Stimulated activated naive CD8-positive, alpha-beta T cell treated with anti-CD3 and anti-CD28 coated beads, Interleukin-15, Interleukin-2, amounts not matched to agents 100 ng/mL and 50 ng/mL, for 24 hours (primary cell): ENCODE measurements around the gene LMBR1.
"Not testable (repeated sequence)": the region's sequence is repeated elsewhere in the genome, so short reads cannot be mapped to it uniquely, and the experiment has no call there.

Experiments
- H3K27ac Mint-ChIP-seq: one replicate; pipeline ENCODE4 v1.8.0; 2021; ENCODE audit warnings: mild to moderate bottlenecking, mixed read lengths
- H3K27me3 Mint-ChIP-seq: one replicate; pipeline ENCODE4 v1.8.0; 2021; ENCODE audit warnings: mixed read lengths
- H3K36me3 Mint-ChIP-seq: one replicate; pipeline ENCODE4 v1.8.0; 2021; ENCODE audit warnings: low read depth, mixed read lengths
- H3K4me1 Mint-ChIP-seq: one replicate; pipeline ENCODE4 v1.8.0; 2021; ENCODE audit warnings: low read depth, mixed read lengths
- H3K4me3 Mint-ChIP-seq: one replicate; pipeline ENCODE4 v1.8.0; 2021; ENCODE audit warnings: mild to moderate bottlenecking, mixed read lengths
- H3K9me3 Mint-ChIP-seq: one replicate; pipeline ENCODE4 v1.8.0; 2021; ENCODE audit warnings: mixed read lengths

LMBR1 gene

GRCh38 chr7:156751319-156751718 lies 141.7 kb downstream of the LMBR1 start:
- Mint-ChIP-seq H3K27ac (no peak overlapping the region), H3K4me1 (peaks cover 17% of the 10 kb centered on the region), H3K9me3 (no peaks in the 10 kb centered on the region), H3K36me3 (peaks cover 42% of the 10 kb centered on the region), H3K27me3 (no peaks in the 10 kb centered on the region), H3K4me3 (peak overlapping the region; percentile 17)

DNA sequence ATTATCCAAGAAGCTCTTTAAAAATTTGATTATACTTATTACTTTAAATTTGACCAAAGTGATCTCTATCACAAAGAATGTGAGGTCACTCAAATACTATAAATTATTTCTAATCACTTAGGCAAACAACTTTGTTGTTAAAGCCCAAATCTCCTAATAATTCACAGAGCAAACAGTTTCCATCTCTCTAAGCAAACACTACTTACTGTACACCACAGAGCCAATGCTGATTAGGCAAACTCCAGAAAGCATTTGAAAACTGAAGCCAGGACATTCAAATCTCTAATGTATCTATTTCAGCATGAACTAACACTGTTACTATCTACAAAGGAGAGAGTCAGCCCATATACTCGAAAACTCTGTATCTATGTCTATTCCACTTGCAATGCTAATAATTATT lies 145.3 kb downstream of the LMBR1 start:
- Mint-ChIP-seq H3K27ac (no peak overlapping the region), H3K4me1 (peaks cover 7% of the 10 kb centered on the region), H3K4me3 (no peak overlapping the region), H3K36me3 (peaks cover 50% of the 10 kb centered on the region), H3K9me3 (no peaks in the 10 kb centered on the region), H3K27me3 (no peaks in the 10 kb centered on the region)

DNA sequence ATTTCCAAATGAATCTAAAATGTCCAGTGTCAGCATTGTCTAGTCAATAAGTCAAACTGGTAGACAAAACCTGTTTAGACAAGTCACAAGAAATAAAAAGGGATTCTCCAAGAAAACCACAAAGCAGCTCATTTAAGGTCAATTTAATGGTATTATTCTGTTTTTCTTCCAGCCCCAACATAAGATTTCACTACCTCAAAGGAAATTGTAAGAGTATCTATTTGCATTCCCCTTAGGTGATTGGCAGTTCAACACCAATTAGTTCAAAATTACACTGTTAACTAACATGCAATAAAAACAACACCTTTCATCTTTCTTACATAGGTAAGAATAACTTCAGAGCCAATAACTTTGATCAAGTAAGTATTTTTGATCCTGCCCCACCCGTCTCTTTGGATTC lies 146.1 kb downstream of the LMBR1 start:
- Mint-ChIP-seq H3K9me3 (peaks cover 1% of the 10 kb centered on the region), H3K27ac (no peak overlapping the region), H3K27me3 (no peaks in the 10 kb centered on the region), H3K36me3 (peaks cover 57% of the 10 kb centered on the region), H3K4me3 (no peak overlapping the region), H3K4me1 (peaks cover 7% of the 10 kb centered on the region)

- no peaks in the 10 kb centered on the region for H3K27me3 Mint-ChIP-seq
- peaks cover 36% of the 10 kb centered on the region for H3K9me3 Mint-ChIP-seq
- peaks cover 71% of the 10 kb centered on the region for H3K36me3 Mint-ChIP-seq
- no peaks in the 10 kb centered on the region for H3K4me1 Mint-ChIP-seq
- no peak overlapping the region for H3K4me3 Mint-ChIP-seq
- H3K27ac Mint-ChIP-seq = no peak overlapping the region
These were observed 153.4 kb downstream of the LMBR1 start for GRCh38 chr7:156739596-156739995.

DNA sequence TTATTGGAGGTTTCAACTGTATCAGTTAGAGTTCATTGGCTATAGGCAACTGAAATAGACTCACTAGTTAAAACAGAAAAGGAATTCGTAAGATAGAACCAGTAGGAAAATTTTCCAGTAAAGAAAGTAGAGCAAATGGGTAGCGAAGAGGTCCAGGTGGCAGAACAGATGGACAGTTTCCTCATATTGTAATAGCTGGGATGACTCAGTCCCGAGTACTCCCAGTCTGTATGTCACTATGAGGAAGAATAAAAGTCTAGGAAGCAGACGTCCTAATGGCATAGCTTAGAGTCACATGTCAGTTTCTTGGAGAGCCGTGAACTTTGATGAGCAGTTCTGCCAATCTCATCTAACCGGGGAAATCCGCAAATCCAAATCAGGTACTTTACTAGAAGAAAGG lies 157.1 kb downstream of the LMBR1 start:
- H3K36me3 Mint-ChIP-seq = peaks cover 75% of the 10 kb centered on the region
- H3K4me1 Mint-ChIP-seq = no peaks in the 10 kb centered on the region
- no peaks in the 10 kb centered on the region for H3K27me3 Mint-ChIP-seq
- H3K9me3 Mint-ChIP-seq = peaks cover 38% of the 10 kb centered on the region
- no peak overlapping the region for H3K4me3 Mint-ChIP-seq
- H3K27ac Mint-ChIP-seq = no peak overlapping the region

DNA sequence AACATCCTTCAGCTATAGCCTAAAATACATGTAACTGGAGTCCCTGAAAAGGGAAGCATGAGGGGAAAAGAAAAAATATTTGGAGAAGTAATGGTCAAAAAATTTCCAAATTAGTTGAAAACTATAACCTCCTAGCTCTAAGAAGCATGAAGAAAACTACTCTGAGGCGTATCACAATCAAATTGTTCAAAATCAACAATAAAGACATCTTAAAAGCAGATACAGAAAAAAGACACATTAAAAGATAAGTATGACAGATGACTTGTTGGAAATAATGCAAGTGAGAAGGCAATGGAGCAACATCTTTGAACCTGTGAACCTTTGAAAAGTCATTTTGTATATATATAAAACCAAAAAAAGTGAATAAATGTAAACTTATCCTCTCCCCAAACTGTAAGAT lies 159.3 kb downstream of the LMBR1 start:
- Mint-ChIP-seq H3K4me1 (no peaks in the 10 kb centered on the region), H3K4me3 (no peak overlapping the region), H3K27me3 (no peaks in the 10 kb centered on the region), H3K27ac (no peak overlapping the region), H3K36me3 (peaks cover 78% of the 10 kb centered on the region), H3K9me3 (peaks cover 35% of the 10 kb centered on the region)

DNA sequence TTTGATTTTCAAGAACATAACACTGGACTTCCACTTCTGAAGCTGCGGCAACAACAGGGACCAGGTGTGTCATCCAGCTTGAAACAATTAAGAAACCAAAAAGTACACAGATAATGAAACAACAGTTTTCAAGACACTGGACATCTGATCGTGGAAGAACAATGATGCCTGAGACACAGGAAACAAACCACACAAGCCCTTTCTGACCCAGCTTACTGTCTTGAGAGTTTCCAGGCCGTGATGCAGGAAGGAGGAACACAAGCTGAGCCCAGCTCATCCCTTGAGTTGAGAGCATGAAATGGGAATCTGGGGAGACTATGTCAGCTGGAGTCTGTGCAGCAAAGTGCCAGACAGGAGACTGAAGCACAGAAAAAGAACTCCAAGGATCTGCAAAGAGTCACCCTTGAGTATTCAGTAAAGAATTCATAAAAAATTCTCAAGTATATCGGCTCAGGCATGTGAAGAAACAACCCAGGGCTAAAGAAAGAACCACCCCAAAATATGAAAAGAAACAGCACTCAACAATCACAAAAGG lies 160.8 kb downstream of the LMBR1 start:
- Mint-ChIP-seq H3K36me3 (peaks cover 73% of the 10 kb centered on the region), H3K27me3 (no peaks in the 10 kb centered on the region)

GRCh38 chr7:156731651-156732050 lies 161.3 kb downstream of the LMBR1 start:
- H3K4me1 Mint-ChIP-seq = no peaks in the 10 kb centered on the region
- H3K36me3 Mint-ChIP-seq = peaks cover 68% of the 10 kb centered on the region
- no peak overlapping the region for H3K4me3 Mint-ChIP-seq
- peaks cover 25% of the 10 kb centered on the region for H3K9me3 Mint-ChIP-seq
- no peaks in the 10 kb centered on the region for H3K27me3 Mint-ChIP-seq
- H3K27ac Mint-ChIP-seq = no peak overlapping the region

More for the DNA sequence above, 160.8 kb downstream of the LMBR1 start:
- Mint-ChIP-seq H3K4me3 (no peak overlapping the region), H3K27ac (no peak overlapping the region), H3K4me1 (no peaks in the 10 kb centered on the region), H3K9me3 (peaks cover 28% of the 10 kb centered on the region)

GRCh38 chr7:156725936-156726335 lies 167.0 kb downstream of the LMBR1 start:
- no peaks in the 10 kb centered on the region for H3K27me3 Mint-ChIP-seq
- no peaks in the 10 kb centered on the region for H3K4me1 Mint-ChIP-seq
- no peak overlapping the region for H3K27ac Mint-ChIP-seq
- no peaks in the 10 kb centered on the region for H3K9me3 Mint-ChIP-seq
- no peak overlapping the region for H3K4me3 Mint-ChIP-seq
- H3K36me3 Mint-ChIP-seq = peaks cover 22% of the 10 kb centered on the region

- peaks cover 22% of the 10 kb centered on the region for H3K36me3 Mint-ChIP-seq
- H3K27me3 Mint-ChIP-seq = no peaks in the 10 kb centered on the region
- H3K9me3 Mint-ChIP-seq = no peaks in the 10 kb centered on the region
- no peak overlapping the region for H3K4me3 Mint-ChIP-seq
- H3K27ac Mint-ChIP-seq = no peak overlapping the region
- no peaks in the 10 kb centered on the region for H3K4me1 Mint-ChIP-seq
These were observed 167.9 kb downstream of the LMBR1 start for GRCh38 chr7:156725073-156725472.

DNA sequence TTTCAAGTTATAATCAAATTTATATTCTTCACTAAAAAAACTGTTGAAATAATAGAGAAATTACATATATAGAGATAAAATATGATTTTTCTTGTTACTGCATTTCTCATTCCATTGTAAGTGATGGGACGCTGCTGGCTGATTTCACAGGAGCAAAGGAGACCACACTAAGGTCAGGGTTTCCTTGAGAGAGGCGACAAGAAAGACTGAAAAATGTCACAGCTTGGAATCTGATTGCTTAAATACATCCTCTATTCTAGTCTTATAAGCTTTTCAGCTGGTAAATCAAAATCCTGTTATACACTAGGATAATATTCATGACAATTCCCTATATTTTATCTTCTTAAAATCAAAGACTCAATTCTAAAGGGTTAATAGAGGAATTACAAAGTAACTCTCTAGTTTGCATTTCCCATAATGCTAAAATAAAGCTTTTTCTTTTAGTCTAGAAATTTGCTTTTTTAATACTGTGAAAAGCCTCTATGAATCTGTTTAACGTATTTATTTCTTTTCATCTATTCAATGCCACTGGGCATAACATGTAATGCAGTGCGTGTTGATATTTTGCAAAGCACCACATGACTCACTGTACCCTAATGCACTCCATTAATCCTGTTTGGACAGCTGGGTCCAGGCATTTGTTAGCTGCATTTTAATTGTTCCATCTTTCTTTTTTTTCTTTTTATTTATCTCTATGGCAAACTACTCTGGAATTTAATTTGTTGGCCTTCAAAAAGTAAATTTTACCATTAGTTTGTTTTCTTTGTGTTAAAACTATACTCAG lies 170.7 kb downstream of the LMBR1 start:
- peaks cover 2% of the 10 kb centered on the region for H3K9me3 Mint-ChIP-seq
- H3K27me3 Mint-ChIP-seq = no peaks in the 10 kb centered on the region
- no peak overlapping the region for H3K27ac Mint-ChIP-seq
- H3K4me1 Mint-ChIP-seq = no peaks in the 10 kb centered on the region
- H3K4me3 Mint-ChIP-seq = no peak overlapping the region
- peaks cover 28% of the 10 kb centered on the region for H3K36me3 Mint-ChIP-seq

DNA sequence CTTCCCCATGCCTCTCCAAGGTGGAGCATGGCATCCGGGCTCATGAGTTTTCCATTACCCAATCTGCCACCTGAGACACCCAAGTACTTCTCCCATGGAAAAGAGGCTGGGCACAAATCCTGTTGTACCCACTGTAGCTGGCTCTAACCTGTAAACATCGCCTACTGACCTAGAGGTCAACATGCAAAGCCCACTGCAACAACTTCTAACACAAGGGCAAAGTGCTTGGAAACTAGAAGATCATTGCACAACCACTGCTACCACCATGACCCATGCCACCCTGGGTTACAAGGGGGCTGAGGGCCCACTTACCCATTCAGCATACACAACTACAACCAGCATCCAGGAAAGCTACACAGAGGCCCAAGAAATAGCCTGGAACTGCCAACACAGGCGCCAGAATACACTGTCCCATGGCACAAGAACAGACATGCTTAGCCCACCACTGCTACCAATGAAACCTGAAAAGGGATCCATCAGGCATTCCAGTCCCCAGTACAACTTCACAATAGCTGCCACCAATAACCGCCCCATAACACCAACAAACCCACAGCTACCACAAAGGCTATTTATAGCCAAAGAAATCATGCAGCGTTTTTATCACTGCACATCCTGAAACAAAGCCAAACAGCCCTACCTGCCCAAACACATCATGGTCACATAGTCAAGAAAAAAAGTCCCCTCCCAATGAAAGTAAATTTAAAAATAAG lies 189.1 kb downstream of the LMBR1 start:
- no peaks in the 10 kb centered on the region for H3K27me3 Mint-ChIP-seq
- no peak overlapping the region for H3K4me3 Mint-ChIP-seq
- H3K9me3 Mint-ChIP-seq = peaks cover 30% of the 10 kb centered on the region
- no peak overlapping the region for H3K27ac Mint-ChIP-seq
- peaks cover 76% of the 10 kb centered on the region for H3K36me3 Mint-ChIP-seq
- H3K4me1 Mint-ChIP-seq = peaks cover 8% of the 10 kb centered on the region

DNA sequence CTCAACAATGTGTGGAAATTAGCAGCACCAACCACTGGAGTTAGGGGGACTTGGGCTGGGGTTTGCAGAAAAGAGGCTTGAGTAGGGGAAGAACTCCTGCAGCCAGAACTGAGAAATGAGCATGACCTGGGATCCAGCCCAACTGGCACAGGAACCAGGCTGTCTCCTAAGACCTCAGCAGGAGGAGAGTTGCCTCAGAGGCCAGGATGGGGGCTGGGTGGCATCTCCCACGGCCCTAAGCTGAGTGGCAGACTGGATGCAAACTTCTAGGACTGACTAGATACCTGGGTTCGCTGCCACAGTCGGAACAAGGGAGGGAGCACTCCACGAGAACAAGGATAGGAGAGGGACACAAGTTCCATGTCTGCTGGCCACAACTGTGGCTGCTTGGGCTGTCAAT lies 189.8 kb downstream of the LMBR1 start:
- H3K9me3 Mint-ChIP-seq = peaks cover 30% of the 10 kb centered on the region
- peaks cover 79% of the 10 kb centered on the region for H3K36me3 Mint-ChIP-seq
- H3K4me3 Mint-ChIP-seq = no peak overlapping the region

DNA sequence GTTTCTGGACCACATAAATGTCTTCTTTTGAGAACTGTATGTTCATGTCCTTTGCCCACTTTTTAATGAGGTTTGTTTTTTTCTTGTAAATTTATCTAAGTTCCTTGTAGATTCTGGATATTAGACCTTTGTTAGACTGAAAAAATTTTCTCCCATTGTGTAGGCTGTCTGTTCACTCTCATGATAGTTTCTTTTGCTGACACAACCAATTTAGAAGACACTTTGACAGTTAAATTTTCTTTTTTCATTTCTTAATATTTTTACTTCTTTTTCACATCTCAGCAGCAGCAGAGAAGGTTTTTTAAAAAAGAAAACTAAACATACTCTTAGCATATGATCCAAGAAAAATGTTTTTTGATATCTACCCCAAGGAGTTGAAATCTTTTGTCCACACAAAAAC lies 190.6 kb downstream of the LMBR1 start:
- Mint-ChIP-seq H3K9me3 (peaks cover 37% of the 10 kb centered on the region), H3K27me3 (no peaks in the 10 kb centered on the region), H3K4me3 (no peak overlapping the region), H3K27ac (no peak overlapping the region), H3K4me1 (peaks cover 8% of the 10 kb centered on the region), H3K36me3 (peaks cover 79% of the 10 kb centered on the region)

More for the DNA sequence above, 189.8 kb downstream of the LMBR1 start:
- H3K27me3 Mint-ChIP-seq = no peaks in the 10 kb centered on the region
- H3K4me1 Mint-ChIP-seq = peaks cover 8% of the 10 kb centered on the region
- no peak overlapping the region for H3K27ac Mint-ChIP-seq

DNA sequence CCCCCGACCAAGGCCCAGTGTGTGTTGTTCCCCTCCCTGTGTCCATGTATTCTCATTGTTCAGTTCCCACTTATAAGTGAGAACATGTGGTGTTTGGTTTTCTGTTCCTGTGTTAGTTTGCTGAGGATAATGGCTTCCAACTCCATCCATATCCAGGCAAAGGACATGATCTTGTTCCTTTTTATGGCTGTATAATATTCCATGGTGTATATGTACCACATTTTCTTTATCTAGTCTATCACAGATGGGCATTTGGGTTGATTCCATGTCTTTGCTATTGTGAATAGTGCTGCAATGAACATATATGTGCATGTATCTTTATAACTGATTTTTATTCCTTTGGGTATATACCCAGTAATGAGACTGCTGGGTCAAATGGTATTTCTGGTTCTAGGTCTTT lies 191.2 kb downstream of the LMBR1 start:
- H3K9me3 Mint-ChIP-seq = peaks cover 40% of the 10 kb centered on the region
- not testable (repeated sequence) for H3K27ac Mint-ChIP-seq, H3K4me1 Mint-ChIP-seq, H3K4me3 Mint-ChIP-seq, H3K27me3 Mint-ChIP-seq
- H3K36me3 Mint-ChIP-seq = peaks cover 79% of the 10 kb centered on the region
